ENCODE data around the gene EEA1.

Gene EEA1

DNA sequence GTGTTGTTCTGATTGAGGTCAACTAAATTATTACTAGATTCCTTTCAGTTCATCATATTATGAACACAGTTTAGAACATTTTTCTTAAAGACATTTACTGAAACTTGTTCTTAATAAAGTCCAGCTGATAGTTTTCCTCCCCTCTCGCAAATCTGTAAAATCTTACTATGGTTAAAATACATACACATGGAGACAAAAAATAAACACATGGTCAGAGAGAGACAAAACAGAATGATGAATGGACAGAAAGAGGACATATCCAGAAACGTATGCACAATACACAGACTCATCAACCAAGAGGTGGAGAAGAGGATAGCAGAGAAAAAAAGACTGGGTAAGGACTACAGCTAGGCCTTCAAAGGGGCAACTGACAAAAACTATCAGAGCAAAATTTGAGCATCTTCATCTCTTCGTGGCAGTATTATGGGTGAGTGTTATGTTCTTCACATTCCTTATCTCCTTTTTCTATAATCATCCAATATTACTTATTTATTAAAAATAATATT is 38.4 kb downstream of the EEA1 start:
- DNase-seq (ENCODE audit: low read depth in 2 of 3, low spot score in 2 of 3) = no peak

DNA sequence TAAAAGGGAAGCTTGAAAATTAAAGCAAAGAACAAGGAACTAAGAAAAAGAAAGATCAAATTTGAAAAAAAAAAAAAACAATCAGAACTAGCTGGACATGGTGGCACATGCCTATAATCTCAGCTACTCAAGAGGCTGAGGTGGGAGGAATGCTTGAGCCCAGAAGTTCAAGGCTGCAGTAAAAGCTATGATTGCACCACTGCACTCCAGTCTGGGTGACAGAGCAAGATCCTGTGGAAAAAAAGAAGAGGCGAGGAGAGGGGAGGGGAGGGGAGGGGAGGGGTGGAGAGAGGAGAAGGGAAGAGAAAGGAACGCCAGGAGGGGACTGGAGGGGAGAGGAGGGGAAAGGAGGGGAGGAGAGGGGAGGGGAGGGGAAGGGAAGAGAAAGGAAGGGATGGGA is 43.0 kb downstream of the EEA1 start:
- no peak for DNase-seq (ENCODE audit: low read depth in 2 of 3, low spot score in 2 of 3)

DNA sequence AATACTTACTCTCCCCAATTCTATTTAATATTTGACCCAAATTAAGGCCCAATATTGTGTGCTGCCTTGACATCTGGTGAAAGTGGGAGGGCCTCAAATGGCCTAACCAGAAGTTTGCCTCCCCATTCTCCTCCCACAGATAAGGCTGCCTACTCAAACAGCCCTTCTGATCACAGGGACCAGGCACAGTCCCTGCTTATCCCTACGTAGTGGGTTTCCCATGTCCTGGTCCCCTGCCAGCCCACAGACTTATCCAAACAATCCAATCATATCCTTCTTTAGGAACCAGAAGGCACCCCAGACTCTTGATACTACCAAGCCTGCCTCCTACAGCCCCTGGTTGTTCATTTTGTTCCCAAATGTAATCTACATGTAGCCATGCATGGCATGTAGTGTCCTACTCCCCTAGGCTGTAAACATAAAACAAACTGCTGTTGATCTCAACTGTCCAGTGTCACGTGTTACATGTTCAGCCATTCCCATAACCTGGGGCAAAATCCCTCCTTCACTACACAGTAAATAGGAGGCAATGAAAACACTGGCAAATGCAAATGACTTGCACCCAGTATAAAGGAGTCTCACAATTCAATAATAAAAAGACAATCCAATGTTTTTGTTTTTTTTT is 49.3 kb downstream of the EEA1 start:
- no peak for DNase-seq (ENCODE audit: low read depth in 2 of 3, low spot score in 2 of 3)

DNA sequence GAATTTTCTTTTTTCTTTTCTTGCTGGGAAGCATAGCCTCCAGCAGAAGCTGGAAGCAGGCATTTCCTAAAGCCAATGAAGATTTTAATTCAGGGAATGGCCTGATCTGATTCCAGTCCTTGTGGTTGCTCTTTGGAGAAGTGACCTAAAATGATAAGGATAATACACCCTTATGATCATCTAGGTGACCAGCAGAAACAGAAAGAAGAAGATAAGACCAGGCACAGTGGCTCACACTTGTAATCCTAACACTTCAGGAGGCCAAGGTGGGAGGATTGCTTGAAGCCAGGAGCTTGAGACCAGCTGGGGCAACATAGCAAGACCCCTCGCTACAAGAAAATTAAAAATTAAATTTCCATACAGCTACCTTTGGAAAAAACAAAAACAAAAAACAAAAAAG is 51.2 kb downstream of the EEA1 start:
- no peak for DNase-seq (ENCODE audit: low read depth in 2 of 3, low spot score in 2 of 3)

DNA sequence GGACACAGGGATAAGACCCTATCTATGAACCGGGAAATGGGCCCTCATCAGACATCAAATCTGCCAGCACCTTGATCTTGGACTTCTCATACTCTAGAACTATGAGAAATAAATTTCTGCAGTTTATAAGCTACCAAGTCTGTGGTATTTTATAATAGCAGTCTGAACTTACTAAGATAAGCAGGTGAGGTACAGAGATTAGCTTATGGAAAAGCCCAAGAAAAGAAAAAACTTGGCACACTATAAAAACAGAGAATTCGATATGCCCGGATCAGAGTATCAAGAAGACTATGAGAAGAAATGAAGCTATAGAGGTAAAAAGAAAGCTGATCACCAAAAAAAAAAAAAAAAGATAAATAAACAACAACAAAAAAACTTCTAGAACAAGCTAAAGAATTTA is 52.6 kb downstream of the EEA1 start:
- DNase-seq (ENCODE audit: low read depth in 2 of 3, low spot score in 2 of 3) = no peak

DNA sequence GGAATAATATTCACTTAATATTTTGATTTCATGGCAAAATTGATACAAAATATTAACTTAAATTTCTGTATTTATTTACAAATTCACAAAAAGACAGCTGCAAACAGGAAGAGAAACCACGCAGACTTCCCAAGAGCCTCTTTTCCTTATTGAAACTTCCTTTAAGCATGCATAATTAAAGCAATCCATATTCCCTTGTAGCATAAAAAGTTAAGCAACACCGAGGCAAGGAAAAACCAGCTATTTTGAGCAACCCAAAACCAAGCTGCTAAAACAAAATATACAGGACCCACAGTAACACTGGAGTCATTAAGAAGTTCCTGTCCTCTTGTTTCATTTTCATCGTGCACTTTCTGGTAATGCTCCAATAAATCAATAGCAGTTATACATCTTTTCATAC is 58.0 kb downstream of the EEA1 start:
- DNase-seq (ENCODE audit: low read depth in 2 of 3, low spot score in 2 of 3) = no peak

DNA sequence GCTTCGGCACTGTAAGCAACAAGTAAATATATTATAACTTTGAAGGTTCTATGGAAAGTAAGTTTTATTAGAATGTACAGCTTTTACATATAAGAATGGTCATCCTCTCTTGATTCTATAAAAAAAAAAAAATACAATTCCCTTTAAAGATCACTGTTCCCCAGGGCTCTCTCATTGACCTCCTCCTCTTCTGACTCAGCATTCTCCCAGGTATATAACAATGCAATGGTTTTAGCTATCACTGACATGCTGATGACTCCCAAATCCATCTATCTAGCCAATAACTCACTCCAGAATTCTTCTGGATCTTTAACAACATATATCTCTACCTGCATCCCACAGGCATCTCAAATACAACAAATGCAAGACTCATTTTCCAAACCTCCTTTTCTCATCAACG is 62.7 kb downstream of the EEA1 start:
- no peak for DNase-seq (ENCODE audit: low read depth in 2 of 3, low spot score in 2 of 3)

DNA sequence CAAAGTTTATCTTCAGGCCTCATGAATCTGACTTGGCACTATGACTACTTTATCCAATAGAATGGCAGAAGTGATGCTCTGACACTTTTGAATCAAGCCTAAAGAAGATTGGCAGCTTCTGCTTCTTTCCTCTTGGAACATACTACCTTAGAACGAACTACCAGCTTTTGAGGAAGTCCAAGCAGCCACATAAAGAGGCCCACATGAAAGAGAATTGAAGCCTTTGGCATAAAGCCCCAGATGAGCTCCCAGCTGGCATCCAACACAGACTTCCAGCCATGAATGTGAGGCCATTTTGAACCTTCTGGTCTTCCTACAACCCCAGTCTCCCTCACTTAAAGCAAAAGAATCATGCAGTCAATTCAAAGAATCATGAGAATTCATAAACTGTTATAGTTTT is 65.8 kb downstream of the EEA1 start:
- no peak for DNase-seq (ENCODE audit: low read depth in 2 of 3, low spot score in 2 of 3)

DNA sequence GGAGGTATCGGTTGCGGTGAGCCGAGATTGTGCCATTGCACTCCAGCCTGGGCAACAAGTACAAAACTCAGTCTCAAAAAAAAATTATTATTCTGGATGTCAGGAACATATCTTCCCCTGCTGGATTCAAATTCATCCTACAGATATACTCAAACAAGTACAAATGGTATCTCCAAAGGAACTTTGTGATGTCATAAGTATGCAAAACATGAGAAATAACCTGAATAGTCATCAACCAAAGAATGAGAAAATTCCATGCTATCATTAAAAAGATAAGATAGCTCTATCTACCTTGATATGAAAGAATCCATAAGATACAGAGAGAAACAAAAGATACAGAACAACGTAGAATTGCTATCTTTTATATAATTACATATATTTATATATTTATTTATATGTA is 67.7 kb downstream of the EEA1 start:
- DNase-seq (ENCODE audit: low read depth in 2 of 3, low spot score in 2 of 3) = no peak

DNA sequence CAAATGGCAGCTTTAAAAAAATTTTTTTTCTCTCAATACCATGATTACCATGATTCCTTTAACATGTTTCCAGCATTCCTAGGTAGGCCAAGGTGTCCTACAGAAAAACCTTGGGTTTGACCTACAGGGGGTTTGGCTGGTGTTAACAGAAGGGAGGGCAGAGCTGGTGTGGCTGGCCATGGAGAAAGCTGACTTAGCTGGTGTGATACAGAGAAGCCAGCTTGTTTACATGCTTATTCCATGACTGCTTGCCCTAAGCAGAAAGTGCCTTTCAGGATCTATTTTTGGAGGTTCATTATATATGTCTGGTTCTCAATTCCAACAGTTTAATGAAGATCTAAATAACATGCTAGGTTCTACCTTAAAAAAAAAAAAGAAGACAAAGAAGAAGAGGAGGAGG is 68.6 kb downstream of the EEA1 start:
- no peak for DNase-seq (ENCODE audit: low read depth in 2 of 3, low spot score in 2 of 3)

DNA sequence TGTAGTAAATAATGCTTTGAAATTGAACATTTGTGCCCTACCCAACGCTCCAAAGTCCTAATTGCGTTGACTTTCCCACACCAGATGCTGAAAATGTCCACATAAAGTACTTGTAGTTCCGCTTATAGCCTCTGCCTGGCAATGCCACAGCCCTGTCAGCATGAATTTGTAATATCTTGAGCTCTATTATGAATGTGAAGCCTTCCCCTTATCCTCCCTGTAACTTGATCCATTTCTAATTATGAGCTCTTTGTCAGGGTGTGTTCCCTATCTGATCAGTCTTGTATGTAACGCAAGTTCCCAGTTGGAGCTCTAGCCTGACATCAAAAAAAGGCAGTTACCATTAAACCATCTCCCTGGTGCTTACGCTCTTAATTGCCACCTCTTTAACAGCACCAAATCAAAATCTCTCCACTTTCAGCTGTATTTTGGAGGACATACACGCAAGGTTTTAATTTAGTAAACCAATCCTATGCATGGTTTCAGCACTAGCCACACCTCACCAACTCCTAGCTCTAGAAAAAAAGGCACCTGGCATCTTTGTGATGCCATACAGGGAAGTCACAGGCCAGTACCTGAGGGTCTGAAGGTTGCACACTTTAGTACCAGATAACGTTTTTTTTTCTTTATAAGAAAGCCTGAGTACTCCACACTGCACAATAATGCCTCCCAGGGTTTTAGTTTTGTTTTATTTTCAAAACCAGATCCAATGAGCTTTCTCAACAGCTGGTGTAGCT is 69.3 kb downstream of the EEA1 start:
- DNase-seq (ENCODE audit: low read depth in 2 of 3, low spot score in 2 of 3) = no peak

DNA sequence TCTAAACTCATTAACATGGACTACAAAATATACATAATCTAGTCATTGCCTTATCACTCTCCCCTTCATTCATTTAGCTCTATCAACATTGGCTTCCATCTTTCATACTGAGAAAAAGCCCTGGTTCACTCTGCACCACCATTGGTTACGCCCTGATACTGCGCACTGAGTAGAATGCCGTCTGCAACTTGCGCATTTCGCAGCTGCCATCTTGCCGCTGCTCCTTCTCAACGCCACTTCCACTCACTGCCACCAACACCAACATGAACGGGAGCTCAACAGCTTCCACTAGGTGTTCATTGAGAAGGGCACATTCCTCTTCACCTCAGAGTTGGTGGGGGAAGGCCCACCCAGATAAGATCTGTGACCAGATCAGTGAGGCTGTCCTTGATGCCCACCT is 71.3 kb downstream of the EEA1 start:
- DNase-seq (ENCODE audit: low read depth in 2 of 3, low spot score in 2 of 3) = no peak

DNA sequence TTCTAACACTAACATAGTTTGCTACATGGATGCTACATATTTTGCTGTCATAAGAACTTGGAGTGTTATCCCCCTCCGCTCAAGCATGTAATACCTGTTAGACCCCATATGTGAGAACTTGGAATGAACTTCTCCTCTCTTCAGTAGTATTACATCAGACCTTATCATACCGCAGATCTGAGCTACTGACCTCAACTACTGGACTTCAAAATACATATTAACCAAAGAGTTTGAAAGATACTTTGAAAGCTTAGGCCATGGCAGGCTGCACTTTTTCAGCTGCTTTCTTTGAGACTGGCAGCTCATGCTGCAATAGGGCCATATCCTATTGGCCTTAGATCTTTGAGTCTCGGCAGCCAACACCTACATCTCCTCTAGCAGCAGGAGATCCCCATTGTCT is 74.8 kb downstream of the EEA1 start:
- DNase-seq (ENCODE audit: low read depth in 2 of 3, low spot score in 2 of 3) = no peak

DNA sequence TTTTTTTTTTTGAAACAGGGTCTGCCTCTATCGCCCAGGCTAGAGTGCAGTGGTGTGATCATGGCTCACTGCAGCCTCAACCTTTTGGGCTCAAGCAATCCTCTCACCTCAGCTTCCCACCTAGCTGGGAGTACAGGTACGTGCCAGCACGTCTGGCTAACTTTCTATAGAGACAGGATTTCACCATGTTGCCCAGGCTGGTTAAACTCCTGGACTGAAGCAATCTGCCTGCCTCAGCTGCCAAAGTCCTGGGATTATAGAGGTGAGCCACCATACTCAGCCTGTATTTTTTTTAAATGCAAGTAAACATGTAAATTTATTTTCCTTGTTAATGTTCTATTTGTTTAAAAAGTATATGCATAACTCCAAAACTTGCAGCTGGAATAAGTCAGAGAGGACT is 80.4 kb downstream of the EEA1 start:
- DNase-seq (ENCODE audit: low read depth in 2 of 3, low spot score in 2 of 3) = no peak

DNA sequence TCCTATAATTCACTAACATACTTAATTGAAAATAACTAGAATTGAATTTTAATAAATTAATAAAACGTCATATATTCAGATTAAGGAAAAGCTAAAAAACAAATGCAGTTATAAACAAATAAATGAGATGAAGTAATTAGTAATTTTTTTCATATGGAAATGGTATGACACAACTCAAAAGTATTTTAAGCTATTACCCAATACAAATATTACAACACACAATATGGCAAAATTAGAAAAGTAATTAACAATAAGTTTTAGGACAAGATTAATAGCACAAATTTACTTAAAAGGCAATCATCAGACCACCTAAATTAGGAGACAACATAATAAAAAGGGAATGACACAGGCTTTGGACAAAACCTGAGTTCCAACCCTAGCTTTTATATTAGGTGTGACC is 81.7 kb downstream of the EEA1 start:
- DNase-seq (ENCODE audit: low read depth in 2 of 3, low spot score in 2 of 3) = no peak

DNA sequence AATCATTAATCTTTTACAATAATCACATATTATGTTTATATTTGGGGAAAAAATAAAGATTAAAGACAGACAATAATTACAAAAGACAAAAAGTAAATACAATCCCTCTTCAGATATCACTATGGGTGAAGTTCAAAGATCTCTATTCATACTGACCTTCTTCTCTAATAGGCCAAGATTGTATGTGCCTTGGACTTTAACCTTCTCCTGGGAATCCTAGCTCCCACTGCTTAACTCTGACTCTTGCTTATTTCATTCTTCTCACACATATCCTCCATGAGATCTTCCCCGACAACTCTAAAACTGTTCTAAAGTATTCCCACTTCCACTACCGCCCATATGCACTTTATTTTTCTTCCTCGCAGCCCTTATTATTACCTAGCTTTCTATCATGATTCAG is 83.8 kb downstream of the EEA1 start:
- no peak for DNase-seq (ENCODE audit: low read depth in 2 of 3, low spot score in 2 of 3)

DNA sequence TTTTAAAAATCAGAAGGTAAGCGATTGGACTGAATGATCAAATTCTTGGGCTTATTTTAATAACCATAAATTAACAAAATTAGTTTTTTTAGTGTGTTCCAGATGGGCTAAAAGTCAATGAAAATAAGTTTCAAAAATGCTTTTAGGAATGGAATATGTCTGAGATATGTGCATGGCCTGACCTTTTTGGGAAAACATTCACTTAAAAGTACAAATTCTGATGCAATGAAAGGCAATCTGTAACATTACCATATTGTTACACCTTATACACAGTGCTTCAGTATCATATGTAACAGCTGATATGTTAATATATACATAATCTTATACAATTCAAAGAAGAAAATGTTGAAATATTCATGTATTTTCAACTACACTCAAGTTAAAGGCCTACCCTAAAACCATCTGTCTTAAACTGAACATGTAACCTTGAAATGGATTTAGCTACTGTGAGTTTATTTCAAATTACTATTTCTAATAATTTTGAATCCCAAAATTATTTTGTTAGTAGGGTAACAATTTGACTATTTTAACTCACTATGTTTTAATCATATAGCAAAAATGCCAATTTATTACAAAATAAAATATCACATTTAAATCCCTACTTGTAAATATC is 84.8 kb downstream of the EEA1 start:
- no peak for DNase-seq (ENCODE audit: low read depth in 2 of 3, low spot score in 2 of 3)

DNA sequence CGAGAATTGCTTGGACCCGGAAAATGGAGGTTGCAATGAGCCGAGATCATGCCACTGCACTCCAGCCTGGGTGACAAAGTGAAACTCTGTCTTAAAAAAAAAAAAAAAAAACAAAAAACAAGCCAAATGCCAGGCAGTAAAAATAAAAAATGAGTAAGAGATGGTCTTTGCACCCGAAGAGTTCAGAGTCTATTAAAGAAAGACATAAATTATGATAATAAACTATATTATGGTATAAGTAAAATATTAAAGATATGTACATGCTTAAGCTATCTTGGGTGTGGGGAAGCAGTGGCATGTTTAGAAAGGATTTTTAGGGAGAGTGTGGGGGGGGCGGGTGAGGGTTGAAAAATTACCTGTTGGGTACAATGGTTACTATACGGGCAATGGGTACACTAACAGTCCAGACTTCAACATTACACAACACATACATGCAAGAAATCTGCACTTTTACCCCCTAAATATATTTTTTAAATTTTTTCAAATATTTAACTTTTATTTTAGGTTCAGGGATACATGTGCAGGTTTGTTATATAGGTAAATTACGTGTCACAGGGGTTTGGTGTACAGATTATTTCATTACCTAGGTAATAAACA is 99.3 kb downstream of the EEA1 start:
- no peak for DNase-seq (ENCODE audit: low read depth in 2 of 3, low spot score in 2 of 3)

DNA sequence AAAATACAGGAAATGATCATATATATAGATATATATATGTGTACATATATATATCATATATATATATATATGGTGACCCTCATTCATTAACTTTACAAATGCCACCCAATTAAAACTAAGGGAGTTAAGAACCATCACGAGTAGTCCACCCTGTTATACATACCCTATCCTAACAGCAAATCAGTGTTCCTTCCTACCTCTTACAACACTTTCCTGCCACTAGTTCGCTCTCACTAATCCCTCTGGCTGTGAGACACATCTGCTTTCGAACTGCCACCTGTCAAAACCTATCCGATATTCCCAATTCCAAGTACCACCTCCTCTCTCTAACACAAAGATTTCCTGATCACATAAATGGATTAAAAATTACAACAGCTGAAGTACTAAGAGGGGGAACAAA is 100.5 kb downstream of the EEA1 start:
- DNase-seq (ENCODE audit: low read depth in 2 of 3, low spot score in 2 of 3) = no peak

DNA sequence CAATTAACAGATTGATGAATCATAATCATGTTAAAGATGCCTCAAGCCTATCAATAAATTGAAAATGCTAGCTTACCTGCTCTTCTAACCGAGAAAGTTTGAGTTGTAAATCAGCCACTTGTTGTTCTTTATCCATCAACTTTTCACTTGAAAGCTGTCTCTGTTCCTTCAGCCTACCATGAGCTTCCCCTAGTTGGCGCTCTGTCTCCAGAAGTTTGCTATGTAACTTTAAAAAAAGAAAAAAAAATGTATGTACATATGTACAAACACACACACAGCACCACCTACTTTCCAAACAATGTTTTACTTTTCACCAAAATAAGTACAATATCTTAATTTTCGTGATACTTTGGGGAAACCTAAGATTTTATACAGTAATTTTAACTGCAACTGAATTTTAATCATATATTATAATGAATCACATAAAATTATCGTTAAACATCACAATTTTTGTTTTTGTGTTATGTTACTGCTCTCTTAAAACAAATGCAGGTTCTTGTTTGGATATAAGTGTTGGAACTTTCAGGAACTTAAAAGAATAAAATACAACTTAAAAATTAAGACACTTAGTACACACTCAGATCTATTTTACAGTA is 101.2 kb downstream of the EEA1 start:
- DNase-seq (ENCODE audit: low read depth in 2 of 3, low spot score in 2 of 3) = no peak

DNA sequence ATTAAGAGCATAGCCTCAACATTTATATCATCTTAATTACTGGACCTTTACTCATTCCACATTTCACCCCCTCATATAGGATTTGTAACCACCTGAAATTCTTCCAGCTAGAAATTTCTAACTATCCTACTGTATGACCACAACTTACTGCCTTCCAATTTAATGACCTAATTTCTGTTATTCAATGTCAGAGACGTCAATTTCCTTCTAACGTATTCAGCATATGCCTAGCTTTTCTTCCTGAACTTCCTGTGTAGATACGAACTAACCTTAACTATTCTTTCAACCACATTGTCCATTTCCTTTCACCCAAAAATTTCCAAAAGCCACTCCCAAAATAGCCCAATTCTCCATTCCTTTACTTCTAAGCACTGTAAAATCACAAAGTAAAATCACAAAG is 108.0 kb downstream of the EEA1 start:
- DNase-seq (ENCODE audit: low read depth in 2 of 3, low spot score in 2 of 3) = no peak

DNA sequence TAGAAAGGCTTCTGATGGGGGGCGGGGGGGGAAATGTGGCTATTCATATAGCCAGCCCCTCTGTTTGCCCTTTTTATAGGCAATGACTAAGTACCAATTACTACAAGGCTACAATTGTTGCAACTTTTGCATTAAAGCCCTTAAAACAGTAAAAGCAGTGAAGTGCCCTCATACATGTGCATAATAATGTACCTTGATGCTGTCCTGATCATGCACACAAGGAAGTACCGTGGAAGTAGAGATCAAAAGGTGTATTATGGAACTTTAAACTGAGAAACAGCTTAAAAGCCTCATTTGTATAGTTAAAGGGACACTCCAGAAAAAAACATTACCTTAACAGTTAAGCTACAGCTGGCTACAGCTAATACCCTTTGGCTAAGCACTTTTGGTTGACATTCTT is 114.5 kb downstream of the EEA1 start:
- no peak for DNase-seq (ENCODE audit: low read depth in 2 of 3, low spot score in 2 of 3)

Data from activated CD8-positive, alpha-beta memory T cell treated with anti-CD3 and anti-CD28 coated beads for 48 hours (primary cell).